Ovary (tissue), 9 donors: ENCODE results near the gene GPR137. TPM values are rescaled to one million over a fixed set of nuclear protein-coding genes. Genes with fewer than 3 reads are reported as not detected.
"Not testable (repeated sequence)": the region's sequence is repeated elsewhere in the genome, so short reads cannot be mapped to it uniquely, and the experiment has no call there.

Experiments used
- DNase-seq, 5 donors: peaks; one replicate each; pipeline ENCODE4 v3.0.0-alpha.2; 2019 to 2020
- H3K27ac ChIP-seq, 2 donors: fragments of 200-600 bp; one replicate each; pipeline versions ENCODE4 v1.5.1 to v1.8.0; 2019 to 2022
- H3K27me3 ChIP-seq: fragments of 200-600 bp; one replicate; pipeline ENCODE4 v1.8.0; 2022
- H3K36me3 ChIP-seq: fragments of 200-600 bp; sonication (generic); one replicate; pipeline ENCODE4 v1.5.1; 2019
- H3K4me1 ChIP-seq: one replicate; pipeline ENCODE4 v1.8.1; 2013; ENCODE audit warnings: mild to moderate bottlenecking, moderate library complexity; ENCODE audit not compliant: insufficient read depth
- H3K4me3 ChIP-seq: fragments of 200-600 bp; sonication (generic); one replicate; pipeline ENCODE4 v1.5.1; 2017
- H3K9me3 ChIP-seq, 2 donors: fragments of 200-600 bp in 1 of 2; sonication (generic) in 1 of 2; one replicate each; pipeline versions ENCODE4 v1.5.1 to v1.8.1; 2013 to 2019; ENCODE audit warnings: mild to moderate bottlenecking in 1 of 2, moderate library complexity in 1 of 2
- EP300 ChIP-seq: sonication (generic); formaldehyde crosslinking; IDR thresholded peaks from one replicate; pipeline ENCODE4 v1.6.1; 2017; ENCODE audit warnings: antibody characterized with exemption
- POLR2A ChIP-seq: fragments of 450-650 bp; IDR thresholded peaks from one replicate; pipeline ENCODE4 v1.6.1; 2017; ENCODE audit warnings: antibody characterized with exemption, mild to moderate bottlenecking, moderate library complexity
- WGBS, 3 donors: extraction: QIAGEN DNeasy Blood & Tissue Kit in 1 of 3; methylation state at CpG; one replicate each; pipeline versions ENCODE4 v1.1.5 to v1.1.7; 2013 to 2017; 5-methylcytosine and 5-hydroxymethylcytosine counted together
- intact Hi-C, 4 donors: fragments of 100-400 bp; cut with DNase I; formaldehyde crosslinking; loops; one replicate each; pipeline versions ENCODE4 v1.11.0 to v1.15.1; 2022 to 2023
- polyA plus RNA-seq, 2 donors: library from polyadenylated mRNA; stranded (reverse); fragments of 200-250 nt in 1 of 2; fragments of 350-450 nt in 1 of 2; fragmentation: Illumina TruSeq in 1 of 2; extraction: RNeasy Lipid Tissue Mini Kit (QIAGEN cat#74804) in 1 of 2; gene quantifications; one replicate each; pipeline ENCODE4 v1.2.3, GENCODE V29; 2013 to 2014
- total RNA-seq, 7 donors: library from RNA; depleted of rRNA in 2 of 7; stranded (reverse); fragments of >200 nt in 2 of 7; fragmentation: NEBNext Ultra II Directional in 3 of 7; extraction: Animal tissue kit (Norgen Biotek cat#: 25700) in 3 of 7; gene quantifications; one replicate each; pipeline versions ENCODE4 v1.1.0 to v1.2.4, GENCODE V29; 2016 to 2023
- TF ChIP-seq, protein P1 (sequence below), 3 donors: fragments of 450-650 bp in 2 of 3; fragments of 200-600 bp in 1 of 3; IDR thresholded peaks; one replicate each; pipeline versions ENCODE4 v1.5.1 to v1.8.0; 2016 to 2022; ENCODE audit warnings: antibody characterized with exemption in 3 of 3, mild to moderate bottlenecking in 1 of 3
- donor health status: DM: no; HTN: no; CAD: no; lungs with moderate emphysema.
- donor health status: DM: no; HTN: no; CAD: no.
- donor health status: Bipolar disorder and iron deficiency.
- donor health status: DM: yes; HTN: yes; CAD: no.
- donor health status: DM: no; HTN: no; CAD: no.
- donor health status: DM: yes; HTN: yes; CAD: no.

The GPR137 gene
- total and polyA plus RNA-seq, 9 donors = 3.1 to 30.9 (median 23.2) TPM

- no peaks in the 10 kb centered on the region for H3K27me3 ChIP-seq
- H3K4me3 ChIP-seq = no peak overlapping the region
- H3K36me3 ChIP-seq = no peaks in the 10 kb centered on the region
- TF ChIP-seq POLR2A (no peak), EP300 (no peak)
- 66 to 81% (median 75%) methylated on average over 19 of the region's 19 CpGs for WGBS, 3 donors
- H3K27ac ChIP-seq = peak overlapping the region in 1 of 2 donors; percentile 74
- H3K4me1 ChIP-seq = peaks cover 6% of the 10 kb centered on the region
- no peak for DNase-seq
- H3K9me3 ChIP-seq = no peaks in the 10 kb centered on the region
- intact Hi-C loops = no loop called here
These were observed 28.6 kb downstream of the GPR137 start for GRCh38 chr11:64314146-64314804.

GRCh38 chr11:64314805-64315561, 29.3 kb downstream of the GPR137 start:
- intact Hi-C loops = loop anchor here in 1 of 4 donors (5.0 kb wide), 1 partner anchor 42 kb away; the partner anchor contains the start of gene RPS6KA4
- H3K27ac ChIP-seq = no peak overlapping the region
- no peak overlapping the region for H3K4me3 ChIP-seq
- H3K9me3 ChIP-seq = no peaks in the 10 kb centered on the region
- H3K4me1 ChIP-seq = peaks cover 9% of the 10 kb centered on the region
- no peaks in the 10 kb centered on the region for H3K27me3 ChIP-seq
- DNase-seq = peak in 2 of 5 donors; percentile 35 to 38
- no peak for TF ChIP-seq EP300
- TF ChIP-seq, protein P1, sequence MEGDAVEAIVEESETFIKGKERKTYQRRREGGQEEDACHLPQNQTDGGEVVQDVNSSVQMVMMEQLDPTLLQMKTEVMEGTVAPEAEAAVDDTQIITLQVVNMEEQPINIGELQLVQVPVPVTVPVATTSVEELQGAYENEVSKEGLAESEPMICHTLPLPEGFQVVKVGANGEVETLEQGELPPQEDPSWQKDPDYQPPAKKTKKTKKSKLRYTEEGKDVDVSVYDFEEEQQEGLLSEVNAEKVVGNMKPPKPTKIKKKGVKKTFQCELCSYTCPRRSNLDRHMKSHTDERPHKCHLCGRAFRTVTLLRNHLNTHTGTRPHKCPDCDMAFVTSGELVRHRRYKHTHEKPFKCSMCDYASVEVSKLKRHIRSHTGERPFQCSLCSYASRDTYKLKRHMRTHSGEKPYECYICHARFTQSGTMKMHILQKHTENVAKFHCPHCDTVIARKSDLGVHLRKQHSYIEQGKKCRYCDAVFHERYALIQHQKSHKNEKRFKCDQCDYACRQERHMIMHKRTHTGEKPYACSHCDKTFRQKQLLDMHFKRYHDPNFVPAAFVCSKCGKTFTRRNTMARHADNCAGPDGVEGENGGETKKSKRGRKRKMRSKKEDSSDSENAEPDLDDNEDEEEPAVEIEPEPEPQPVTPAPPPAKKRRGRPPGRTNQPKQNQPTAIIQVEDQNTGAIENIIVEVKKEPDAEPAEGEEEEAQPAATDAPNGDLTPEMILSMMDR (IDR thresholded peaks at IDR 0.05) = no peak
- no peak for TF ChIP-seq POLR2A
- WGBS, 3 donors = 81 to 88% (median 85%) methylated on average over 21 to 24 of the region's 24 CpGs
- no peaks in the 10 kb centered on the region for H3K36me3 ChIP-seq

GRCh38 chr11:64315667-64316526, 30.2 kb downstream of the GPR137 start:
- DNase-seq = peak in 2 of 5 donors; percentile 42 to 44
- not testable (repeated sequence) for H3K9me3 ChIP-seq, H3K4me1 ChIP-seq, H3K27me3 ChIP-seq, H3K4me3 ChIP-seq, H3K36me3 ChIP-seq, H3K27ac ChIP-seq
- intact Hi-C loops = loop anchor here in 1 of 4 donors (5.0 kb wide), 1 partner anchor 41 kb away; the partner anchor contains the start of gene RPS6KA4
- WGBS, 3 donors = 61 to 71% (median 64%) methylated on average over 24 to 25 of the region's 25 CpGs

DNA sequence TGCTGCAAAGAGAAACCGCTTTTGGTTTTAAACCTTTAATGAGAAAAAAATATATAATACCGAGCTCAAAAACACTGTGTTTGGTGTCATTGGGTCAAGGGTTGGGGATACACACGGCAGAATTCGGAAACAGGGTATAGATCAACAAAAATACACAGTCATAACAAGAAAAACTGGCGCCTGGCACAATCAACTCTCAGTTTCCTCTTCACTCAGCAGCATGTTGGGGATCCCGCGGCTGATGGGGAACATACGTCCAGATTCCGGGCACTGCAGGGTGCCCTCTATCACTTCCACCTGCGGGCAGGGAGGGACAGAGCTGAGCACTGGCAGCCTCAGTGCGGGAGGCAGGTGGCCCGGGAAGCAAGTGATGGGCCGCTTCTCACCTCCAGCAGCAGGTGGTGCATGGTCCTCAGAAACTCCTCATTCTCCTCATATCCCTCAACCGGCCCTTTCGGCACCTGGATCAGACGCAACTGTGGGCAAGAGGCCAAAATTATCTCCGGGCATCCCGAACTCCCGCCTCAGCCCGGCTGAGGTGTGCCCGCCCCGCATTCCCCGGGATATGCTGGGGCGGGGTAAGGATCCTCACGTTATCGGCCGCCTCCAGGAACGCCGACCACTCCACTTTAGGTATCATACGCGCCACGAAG, 31.1 kb downstream of the GPR137 start:
- intact Hi-C loops = loop anchor here in 1 of 4 donors (5.0 kb wide), 1 partner anchor 41 kb away; the partner anchor contains the start of gene RPS6KA4
- DNase-seq = peak in 2 of 5 donors; percentile 61 to 70
- WGBS, 3 donors = 4 to 6% (median 5%) methylated on average over 32 of the region's 32 CpGs
- H3K9me3 ChIP-seq = no peaks in the 10 kb centered on the region
- peak overlapping the region; percentile 81 to 99 for H3K27ac ChIP-seq
- TF ChIP-seq POLR2A = no peak
- TF ChIP-seq, protein P1 (IDR thresholded peaks at IDR 0.05) = no peak
- TF ChIP-seq EP300 = no peak
- H3K36me3 ChIP-seq = no peaks in the 10 kb centered on the region
- peak overlapping the region; percentile 65 for H3K4me3 ChIP-seq
- H3K27me3 ChIP-seq = no peaks in the 10 kb centered on the region
- H3K4me1 ChIP-seq = peaks cover 9% of the 10 kb centered on the region
